Mononuclear cell (primary cell): Measurements from ENCODE around the gene COG2. TPM values are rescaled to one million over a fixed set of nuclear protein-coding genes. Genes with fewer than 3 reads are reported as not detected.
"Not testable (repeated sequence)": the region's sequence is repeated elsewhere in the genome, so short reads cannot be mapped to it uniquely, and the experiment has no call there.

Experiments
- H3K27me3 ChIP-seq: 2 replicates; pipeline ENCODE4 v1.6.0; 2011; ENCODE audit warnings: low read length, control low read depth; ENCODE audit not compliant: insufficient read depth
- H3K4me1 ChIP-seq: 2 replicates; pipeline ENCODE4 v1.5.1; 2011; ENCODE audit warnings: mild to moderate bottlenecking, low read length, control low read depth; ENCODE audit not compliant: insufficient read depth
- H3K4me3 ChIP-seq: 2 replicates; pipeline ENCODE4 v1.5.1; 2011; ENCODE audit warnings: mild to moderate bottlenecking, low read length, moderate library complexity
- H3K9me3 ChIP-seq: 2 replicates; pipeline ENCODE4 v1.5.1; 2011; ENCODE audit warnings: low read depth, mild to moderate bottlenecking, control low read depth, low read length
- total RNA-seq: library from RNA; depleted of rRNA; stranded (reverse); fragments of >200 nt; gene quantifications from one replicate; pipeline ENCODE4 v1.2.3, GENCODE V29; 2012

COG2 gene
- total RNA-seq, 1 donor = 18.9 TPM

DNA sequence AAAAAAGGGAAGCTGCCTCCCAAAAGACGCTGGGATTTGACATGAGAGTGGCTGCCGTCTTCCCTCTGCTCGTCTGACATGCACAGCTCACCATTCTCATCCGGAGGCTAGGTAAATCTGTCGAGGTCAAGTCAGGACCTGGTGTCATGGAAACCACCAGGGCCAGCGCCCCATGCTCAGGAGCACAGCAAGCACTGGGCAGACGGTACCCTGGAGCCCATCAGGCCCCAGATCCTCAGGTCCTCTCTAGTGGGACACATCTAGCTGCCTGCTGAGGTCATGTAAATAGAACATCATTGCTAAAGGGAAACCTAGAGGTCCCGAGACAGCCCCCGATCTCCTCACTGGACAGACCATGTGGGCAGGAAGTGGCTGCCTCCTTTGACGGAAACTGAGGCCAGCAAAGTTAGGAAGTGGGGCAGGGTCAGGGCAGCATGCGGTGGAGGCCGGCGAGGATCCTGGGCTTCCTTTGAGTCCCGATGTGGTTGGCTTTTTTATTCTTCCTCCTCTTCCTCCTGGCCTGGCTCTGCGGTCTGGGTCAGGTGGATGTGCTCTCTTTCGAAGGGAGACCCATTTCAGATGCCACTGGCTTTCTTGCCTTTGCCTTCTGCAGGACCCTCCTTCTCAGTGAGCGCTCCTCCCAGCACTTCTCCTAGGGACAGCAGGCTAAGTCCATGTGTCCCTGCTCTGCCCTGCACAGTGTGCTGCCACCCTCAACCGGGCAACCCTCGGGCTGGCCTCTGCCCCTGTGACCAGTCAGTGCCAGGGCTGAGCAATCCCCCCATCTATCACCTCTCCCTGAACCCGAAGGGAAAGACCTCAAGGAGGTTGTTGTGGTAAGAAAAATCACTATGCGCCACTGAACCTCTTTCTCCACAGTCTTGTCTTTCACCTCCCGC lies 65.7 kb downstream of the COG2 start:
- H3K9me3 ChIP-seq = no peaks in the 10 kb centered on the region
- no peaks in the 10 kb centered on the region for H3K4me1 ChIP-seq
- no peak overlapping the region for H3K4me3 ChIP-seq
- no peaks in the 10 kb centered on the region for H3K27me3 ChIP-seq

DNA sequence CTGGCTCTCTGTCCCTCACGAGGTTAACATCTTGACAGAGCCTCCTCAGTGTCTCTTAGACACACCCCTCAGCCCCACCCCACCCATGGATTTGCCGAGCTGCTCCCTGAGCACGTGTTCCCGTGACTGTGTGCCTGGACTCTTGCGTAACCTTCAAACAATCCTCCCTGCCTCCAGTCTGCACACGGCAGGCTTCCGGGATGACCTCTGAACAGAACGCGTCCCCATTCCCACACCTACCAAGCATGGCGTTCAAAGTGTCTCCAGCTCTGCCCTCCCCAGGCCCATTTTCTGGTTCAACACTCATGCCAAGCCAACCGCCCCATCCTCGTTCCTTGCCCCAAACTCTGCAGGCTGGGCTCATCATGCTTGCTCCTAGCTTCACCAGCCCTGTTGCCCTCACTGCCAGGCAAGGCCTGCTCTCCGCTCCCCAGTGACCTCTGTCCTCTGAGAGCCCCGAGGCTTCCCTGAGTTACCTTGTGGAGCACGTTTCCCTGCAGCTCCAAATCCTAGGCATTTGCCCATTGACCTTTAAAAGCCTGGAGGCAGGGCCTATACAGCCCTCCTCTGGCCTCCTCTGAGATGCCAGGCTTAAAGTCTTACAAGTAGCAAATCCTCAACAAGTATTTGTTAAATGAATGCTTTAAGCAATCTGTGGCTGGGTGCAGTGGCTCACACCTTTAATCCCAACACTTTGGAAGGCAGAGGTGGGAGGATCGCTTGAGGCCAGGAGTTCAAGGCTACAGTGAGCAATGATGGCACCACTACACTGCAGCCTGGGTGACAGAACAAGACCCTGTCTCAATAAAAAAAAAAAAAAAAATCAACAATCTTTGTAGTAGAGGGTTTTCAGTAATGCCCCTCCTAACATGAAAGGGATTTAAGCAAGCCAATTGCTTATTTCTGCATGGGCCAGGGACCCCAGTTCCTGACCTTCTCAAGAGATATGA lies 66.6 kb downstream of the COG2 start:
- no peaks in the 10 kb centered on the region for H3K27me3 ChIP-seq
- no peak overlapping the region for H3K4me3 ChIP-seq
- H3K9me3 ChIP-seq = no peaks in the 10 kb centered on the region
- no peaks in the 10 kb centered on the region for H3K4me1 ChIP-seq

DNA sequence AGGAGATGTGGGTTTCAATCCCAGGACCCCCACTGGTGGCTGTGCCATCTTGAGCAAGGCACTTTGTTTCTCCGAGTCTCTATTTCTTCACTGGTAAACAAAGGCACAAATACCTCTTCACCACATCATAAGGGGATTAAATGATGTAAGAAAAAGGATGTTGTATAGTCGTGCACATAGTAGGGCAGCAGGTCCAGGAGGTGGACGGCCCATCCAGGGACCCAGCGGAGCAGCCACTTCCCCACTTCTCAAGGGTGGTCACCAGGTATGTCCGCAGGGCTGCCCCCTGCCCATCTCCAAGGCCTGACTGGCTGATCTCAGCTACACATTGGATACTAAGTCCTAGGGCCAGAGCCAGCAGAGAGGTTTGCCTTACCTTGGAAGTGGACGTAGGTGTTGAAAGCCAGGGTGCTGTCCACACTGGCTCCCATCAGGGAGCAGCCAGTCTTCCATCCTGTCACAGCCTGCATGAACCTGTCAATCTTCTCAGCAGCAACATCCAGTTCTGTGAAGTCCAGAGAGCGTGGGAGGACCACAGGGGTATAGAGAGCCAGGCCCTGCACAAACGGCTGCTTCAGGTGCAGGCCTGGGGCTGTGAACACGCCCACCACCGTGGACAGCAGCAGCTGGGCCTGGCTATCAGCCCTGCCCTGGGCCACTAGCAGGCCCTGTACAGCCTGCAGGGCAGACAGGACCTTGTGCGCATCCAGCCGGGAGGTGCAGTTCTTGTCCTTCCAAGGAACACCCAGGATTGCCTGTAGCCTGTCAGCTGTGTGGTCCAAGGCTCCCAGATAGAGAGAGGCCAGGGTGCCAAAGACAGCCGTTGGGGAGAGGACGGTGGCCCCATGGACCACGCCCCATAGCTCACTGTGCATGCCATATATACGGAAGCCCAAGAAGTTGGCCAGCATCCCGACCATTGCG lies 67.6 kb downstream of the COG2 start:
- Histone ChIP-seq H3K9me3 (no peaks in the 10 kb centered on the region), H3K4me1 (no peaks in the 10 kb centered on the region), H3K27me3 (no peaks in the 10 kb centered on the region), H3K4me3 (no peak overlapping the region)

DNA sequence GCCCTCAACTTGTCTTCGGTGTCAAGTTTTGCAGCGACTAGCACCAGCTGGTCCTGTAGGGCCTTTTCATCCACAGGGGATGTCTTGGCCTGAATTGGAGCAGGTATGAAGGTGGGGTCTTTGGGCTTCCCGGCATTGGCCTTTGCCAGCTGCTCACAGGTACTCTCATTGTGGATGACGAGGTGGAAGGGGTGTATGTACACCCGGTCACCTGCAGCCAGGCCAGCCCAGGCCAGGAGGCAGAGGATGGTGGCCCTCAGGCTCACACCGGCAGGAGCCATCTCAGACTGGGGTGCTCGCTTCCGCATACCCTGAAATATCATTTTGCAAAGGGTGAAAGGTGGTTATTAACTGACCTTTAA lies 68.2 kb downstream of the COG2 start:
- H3K4me1 ChIP-seq = no peaks in the 10 kb centered on the region
- no peaks in the 10 kb centered on the region for H3K9me3 ChIP-seq
- no peaks in the 10 kb centered on the region for H3K27me3 ChIP-seq
- H3K4me3 ChIP-seq = no peak overlapping the region

DNA sequence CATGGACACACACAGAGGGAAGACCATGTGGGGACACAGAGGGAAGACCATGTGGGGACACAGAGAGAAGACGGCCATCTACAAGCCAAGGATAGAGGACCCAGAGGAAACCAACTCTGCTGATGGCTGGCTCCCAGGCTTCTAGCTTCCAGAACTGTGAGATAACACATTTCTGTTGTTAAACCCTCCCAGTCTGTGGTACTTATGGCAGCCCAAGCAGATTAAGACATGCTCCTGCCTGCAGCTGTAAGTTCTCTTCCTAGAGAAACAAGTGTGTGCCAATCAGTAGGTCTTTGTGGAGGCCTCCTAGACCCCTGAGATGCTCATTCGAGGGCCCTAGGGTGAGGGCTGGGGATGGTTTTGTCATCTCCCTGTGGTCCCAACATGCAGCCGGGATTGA lies 69.0 kb downstream of the COG2 start:
- H3K9me3 ChIP-seq = no peaks in the 10 kb centered on the region
- H3K4me1 ChIP-seq = no peaks in the 10 kb centered on the region
- H3K4me3 ChIP-seq = no peak overlapping the region
- peaks cover 2% of the 10 kb centered on the region for H3K27me3 ChIP-seq

DNA sequence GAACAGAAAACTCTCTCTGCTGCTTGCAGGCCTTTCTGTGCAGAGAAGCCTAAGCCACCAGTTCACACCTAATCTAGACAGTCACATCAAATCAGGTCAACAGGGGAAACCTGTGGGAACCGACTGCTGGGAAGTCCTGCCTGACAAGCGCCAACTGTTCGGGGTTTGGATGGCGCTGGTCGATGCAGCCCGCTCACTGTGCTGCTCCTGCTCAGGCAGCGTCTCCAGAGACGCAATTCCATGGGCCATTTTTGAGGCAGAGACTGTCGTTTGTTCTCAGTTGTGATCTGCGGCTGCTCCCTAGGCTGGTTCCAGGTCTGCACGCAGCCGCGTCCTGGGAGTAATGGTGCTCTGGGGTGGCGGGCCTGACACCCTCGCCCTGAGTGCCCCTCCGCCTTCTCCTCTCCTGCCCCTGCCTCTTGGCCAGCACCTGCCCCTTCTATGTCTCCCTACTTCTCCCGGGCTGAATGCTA lies 70.2 kb downstream of the COG2 start:
- Histone ChIP-seq H3K9me3 (no peaks in the 10 kb centered on the region), H3K4me3 (no peak overlapping the region), H3K4me1 (no peaks in the 10 kb centered on the region), H3K27me3 (peaks cover 2% of the 10 kb centered on the region)

DNA sequence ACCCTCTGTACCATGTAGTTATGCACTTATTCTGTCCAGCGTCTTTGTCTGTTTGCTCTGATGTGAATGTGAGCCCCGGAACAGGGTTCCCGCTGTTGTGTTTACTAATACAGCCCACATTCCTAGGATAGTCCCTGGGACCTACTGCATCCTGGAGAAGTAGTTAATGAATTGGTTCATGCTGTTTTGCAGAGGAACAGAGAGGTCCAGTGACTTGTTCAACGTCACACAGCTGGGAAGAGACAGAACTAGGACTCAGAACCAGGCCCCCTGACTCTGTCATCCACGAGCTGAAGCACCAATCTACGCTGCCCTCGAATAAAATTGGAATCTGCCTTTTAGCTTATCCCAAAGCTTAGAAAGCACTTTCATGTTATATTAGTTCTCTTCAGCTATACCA lies 70.9 kb downstream of the COG2 start:
- H3K27me3 ChIP-seq = peaks cover 2% of the 10 kb centered on the region
- H3K9me3 ChIP-seq = no peaks in the 10 kb centered on the region
- no peaks in the 10 kb centered on the region for H3K4me1 ChIP-seq
- no peak overlapping the region for H3K4me3 ChIP-seq

DNA sequence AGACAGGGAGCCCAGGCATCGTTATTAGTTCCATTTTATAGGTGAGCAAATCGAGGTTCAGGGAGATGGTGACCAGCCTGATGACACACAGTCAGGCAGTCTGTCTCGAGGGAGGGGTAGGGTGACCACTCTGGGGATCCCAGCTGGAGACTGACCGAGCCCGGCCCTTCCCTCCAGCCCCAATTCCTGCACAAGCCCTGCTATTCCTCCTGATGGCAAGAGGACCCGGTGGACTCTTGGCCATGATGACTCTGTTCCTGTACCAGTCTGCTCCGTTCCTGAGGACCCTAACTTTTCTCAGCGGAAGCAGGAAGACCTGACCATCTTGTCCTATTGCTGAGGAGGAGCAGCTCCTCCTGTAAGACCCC lies 71.2 kb downstream of the COG2 start:
- no peaks in the 10 kb centered on the region for H3K9me3 ChIP-seq
- peaks cover 2% of the 10 kb centered on the region for H3K27me3 ChIP-seq
- no peaks in the 10 kb centered on the region for H3K4me1 ChIP-seq
- H3K4me3 ChIP-seq = no peak overlapping the region

DNA sequence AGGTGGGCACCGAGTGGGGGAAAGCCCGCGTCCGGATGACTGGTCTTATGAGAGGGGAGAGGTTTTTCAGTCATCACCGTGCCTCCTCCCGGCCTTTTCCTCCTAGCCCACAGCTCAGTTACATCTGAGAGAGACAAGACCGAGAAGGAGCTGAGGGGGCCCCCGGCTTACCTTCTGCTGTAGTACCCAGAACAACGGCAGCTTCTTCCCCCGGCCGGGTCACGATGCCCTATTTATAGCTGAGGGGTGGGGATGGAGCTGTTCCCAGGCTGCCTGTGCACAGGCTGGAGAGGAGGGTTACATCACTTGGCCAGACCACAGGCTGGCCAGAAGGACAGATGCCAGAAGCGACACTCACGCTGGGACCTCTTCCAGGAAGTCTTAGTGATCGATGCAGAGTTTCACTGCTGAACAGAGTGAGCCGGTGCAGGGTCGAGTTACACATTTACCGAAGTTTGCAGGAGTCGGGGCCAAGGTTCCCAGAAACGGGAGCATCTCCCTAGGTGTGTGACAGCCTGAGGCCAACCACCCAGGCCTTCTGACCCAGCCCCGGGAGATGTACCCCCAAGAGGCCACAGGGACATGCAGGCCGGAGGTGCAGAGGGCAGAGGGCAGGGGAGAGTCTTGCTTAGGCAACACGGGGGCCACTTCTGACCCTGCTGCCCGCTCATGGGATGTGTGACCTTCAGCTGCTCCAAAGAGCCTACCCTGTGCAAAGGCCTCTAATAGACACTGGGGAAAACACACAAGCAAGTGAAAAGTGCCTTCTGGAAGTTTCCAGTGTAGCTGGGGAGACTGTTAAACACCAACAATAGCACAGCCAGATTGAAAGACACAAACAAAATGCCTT lies 71.9 kb downstream of the COG2 start, which contains the start of gene AGT:
AGT (minus strand) TSS at position 208 of the 850 bp plus-strand sequence. CDS start 3,299 bp downstream, outside the sequence.
- H3K4me3 ChIP-seq = no peak within 1 kb of the TSS
- no peaks in the 10 kb centered on the region for H3K9me3 ChIP-seq
- peaks cover 2% of the 10 kb centered on the region for H3K27me3 ChIP-seq
- no peaks in the 10 kb centered on the region for H3K4me1 ChIP-seq

DNA sequence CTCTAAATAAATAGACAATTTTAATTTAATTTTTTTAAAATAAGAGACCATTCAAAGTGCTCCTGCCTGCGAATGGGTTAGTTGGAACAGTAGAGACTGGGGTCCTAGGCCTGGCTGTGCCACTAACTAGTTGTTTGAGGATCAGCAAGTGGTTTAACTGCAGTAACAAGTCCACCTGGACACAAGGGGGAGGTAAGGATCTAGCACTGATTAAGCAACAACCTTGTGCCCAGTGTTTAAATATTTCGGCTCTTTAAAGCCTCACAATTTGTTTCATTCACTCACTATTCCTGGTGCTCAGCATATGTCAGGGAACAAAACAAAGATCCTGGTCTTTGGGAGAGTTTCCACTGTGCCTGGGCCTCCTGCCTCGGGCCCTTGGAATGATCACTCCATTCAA lies 73.2 kb downstream of the COG2 start:
- no peaks in the 10 kb centered on the region for H3K9me3 ChIP-seq
- no peaks in the 10 kb centered on the region for H3K4me1 ChIP-seq
- H3K27me3 ChIP-seq = peaks cover 2% of the 10 kb centered on the region
- no peak overlapping the region for H3K4me3 ChIP-seq

DNA sequence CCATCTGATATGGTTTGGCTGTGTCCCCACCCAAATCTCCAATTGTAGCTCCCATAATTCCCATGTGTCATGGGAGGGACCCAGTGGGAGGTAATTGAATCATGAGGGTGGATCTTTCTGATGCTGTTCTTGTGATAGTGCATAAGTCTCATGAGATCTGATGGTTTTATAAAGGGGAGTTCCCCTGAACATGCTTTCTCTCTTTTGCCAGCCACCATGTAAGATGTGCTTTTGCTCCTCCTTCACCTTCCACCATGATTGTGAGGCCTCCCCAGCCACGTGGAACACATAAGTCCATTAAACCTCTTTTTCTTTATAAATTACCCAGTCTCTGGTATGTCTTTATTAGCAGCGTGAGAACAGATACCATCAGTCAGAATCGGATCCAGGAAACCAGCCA lies 74.2 kb downstream of the COG2 start:
- H3K9me3 ChIP-seq, H3K4me3 ChIP-seq, H3K27me3 ChIP-seq, H3K4me1 ChIP-seq: not testable (repeated sequence)

DNA sequence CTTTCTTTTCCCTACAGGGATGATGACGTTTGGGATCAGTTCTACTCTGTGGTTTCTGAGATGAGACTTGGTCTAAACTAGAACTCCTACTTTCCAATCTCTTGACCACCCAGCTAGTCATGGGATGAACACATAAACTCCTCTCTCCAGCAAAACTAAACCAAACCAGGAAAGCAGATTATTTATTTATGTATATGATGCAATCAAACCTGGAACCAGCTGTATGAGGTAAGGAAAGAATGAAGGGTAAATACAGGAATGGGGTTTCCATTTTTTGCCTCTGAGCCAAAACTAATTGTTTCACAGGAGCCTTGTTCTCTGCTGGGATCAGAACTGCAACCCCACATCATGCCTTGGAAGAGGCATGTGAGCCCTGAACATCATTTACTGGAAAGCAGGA lies 75.0 kb downstream of the COG2 start:
- no peak overlapping the region for H3K4me3 ChIP-seq
- no peaks in the 10 kb centered on the region for H3K9me3 ChIP-seq
- H3K27me3 ChIP-seq = peaks cover 2% of the 10 kb centered on the region

DNA sequence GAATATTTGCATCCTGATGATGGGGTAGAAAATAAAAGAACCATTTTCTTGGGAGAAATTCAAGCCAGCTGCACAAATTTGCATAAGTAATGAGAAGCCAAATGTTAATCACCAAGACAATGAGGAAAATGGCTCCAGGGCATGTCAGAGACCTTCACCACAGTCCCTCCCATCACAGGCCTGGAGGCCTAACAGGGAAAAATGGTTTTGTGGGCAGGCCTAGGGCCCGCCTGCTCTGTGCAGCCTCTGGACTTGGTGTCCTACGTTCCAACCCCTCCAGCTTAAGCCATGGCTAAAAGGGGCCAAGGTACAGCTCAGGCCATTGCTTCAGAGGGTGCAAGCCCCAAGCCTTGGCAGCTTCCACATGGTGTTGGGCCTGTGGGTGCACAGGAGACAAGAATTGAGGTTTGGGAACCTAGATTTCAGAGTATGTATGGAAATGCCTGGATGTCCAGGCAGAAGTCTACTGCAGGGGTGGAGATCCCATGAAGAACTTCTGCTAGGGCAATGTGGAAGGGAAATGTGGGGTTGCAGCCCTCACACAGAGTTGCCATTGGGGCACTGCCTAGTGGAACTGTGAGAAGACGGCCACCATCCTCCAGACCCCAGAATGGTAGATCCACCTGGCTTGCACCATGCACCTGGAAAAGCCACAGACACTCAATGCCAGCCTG lies 79.7 kb downstream of the COG2 start:
- not testable (repeated sequence) for H3K9me3 ChIP-seq, H3K4me1 ChIP-seq, H3K4me3 ChIP-seq, H3K27me3 ChIP-seq

More for the DNA sequence above, 75.0 kb downstream of the COG2 start:
- no peaks in the 10 kb centered on the region for H3K4me1 ChIP-seq
